Gastroesophageal sphincter (tissue), 3 donors: ENCODE data around the gene TRAT1.

Experiments used
- EP300 ChIP-seq: sonication (generic); formaldehyde crosslinking; IDR thresholded peaks from one replicate; pipeline ENCODE4 v1.6.1; 2017; ENCODE audit warnings: antibody characterized with exemption, mild to moderate bottlenecking
- POLR2AphosphoS5 ChIP-seq: sonication (generic); formaldehyde crosslinking; IDR thresholded peaks from one replicate; pipeline ENCODE4 v1.6.1; 2017; ENCODE audit warnings: antibody characterized with exemption
- TF ChIP-seq, protein P1 (sequence below), 4 experiments: fragments of 200-600 bp in 2 of 4; fragments of 450-650 bp in 2 of 4; sonication (generic) in 1 of 4; IDR thresholded peaks; one replicate each; pipeline ENCODE4 v1.5.1; 2017 to 2019; ENCODE audit warnings: antibody characterized with exemption in 4 of 4, mild to moderate bottlenecking in 2 of 4, moderate library complexity in 2 of 4

DNA sequence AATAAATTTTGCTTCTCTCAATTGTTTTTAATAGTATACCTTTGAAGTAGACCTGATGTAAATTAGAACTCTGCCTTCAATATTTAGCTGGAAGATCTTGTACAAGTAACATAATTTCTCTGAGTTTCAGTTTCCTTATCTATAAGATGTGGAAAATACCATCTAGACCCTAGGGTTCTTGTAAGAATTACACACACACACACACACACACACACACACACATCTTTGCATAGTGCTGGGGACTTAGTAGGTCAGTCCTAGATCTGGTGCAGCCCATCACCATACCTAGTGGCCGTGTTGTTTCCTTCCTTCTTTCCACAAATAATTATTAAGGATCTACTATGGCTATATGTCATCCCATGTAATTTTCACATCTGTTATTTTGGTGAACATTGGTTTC, 11.0 kb downstream of the TRAT1 start:
- TF ChIP-seq, protein P1, sequence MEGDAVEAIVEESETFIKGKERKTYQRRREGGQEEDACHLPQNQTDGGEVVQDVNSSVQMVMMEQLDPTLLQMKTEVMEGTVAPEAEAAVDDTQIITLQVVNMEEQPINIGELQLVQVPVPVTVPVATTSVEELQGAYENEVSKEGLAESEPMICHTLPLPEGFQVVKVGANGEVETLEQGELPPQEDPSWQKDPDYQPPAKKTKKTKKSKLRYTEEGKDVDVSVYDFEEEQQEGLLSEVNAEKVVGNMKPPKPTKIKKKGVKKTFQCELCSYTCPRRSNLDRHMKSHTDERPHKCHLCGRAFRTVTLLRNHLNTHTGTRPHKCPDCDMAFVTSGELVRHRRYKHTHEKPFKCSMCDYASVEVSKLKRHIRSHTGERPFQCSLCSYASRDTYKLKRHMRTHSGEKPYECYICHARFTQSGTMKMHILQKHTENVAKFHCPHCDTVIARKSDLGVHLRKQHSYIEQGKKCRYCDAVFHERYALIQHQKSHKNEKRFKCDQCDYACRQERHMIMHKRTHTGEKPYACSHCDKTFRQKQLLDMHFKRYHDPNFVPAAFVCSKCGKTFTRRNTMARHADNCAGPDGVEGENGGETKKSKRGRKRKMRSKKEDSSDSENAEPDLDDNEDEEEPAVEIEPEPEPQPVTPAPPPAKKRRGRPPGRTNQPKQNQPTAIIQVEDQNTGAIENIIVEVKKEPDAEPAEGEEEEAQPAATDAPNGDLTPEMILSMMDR (IDR thresholded peaks at IDR 0.05): no peak
- TF ChIP-seq POLR2AphosphoS5: no peak
- TF ChIP-seq EP300: no peak
